GM10248 (cell line): ENCODE measurements around the gene TXLNA.

Experiments used
- CTCF ChIA-PET: fragments of 300-600 bp; sonication (Branson Sonifier 250); formaldehyde crosslinking; extraction: SDS; loops from one replicate; lab custom pipeline; 2021; ENCODE audit warnings: antibody characterized with exemption; lab: Yijun Ruan, JAX
- POLR2A ChIA-PET: fragments of 350-650 bp; sonication (Branson Sonifier 250); formaldehyde crosslinking; extraction: SDS; loops from one replicate; lab custom pipeline; 2020; ENCODE audit warnings: antibody characterized with exemption; lab: Yijun Ruan, JAX
- DNase-seq: peaks from one replicate; pipeline ENCODE4 v3.0.0; 2012; ENCODE audit errors: extremely low spot score
- TF ChIP-seq, protein P1 (sequence below): IDR thresholded peaks from 2 replicates; pipeline ENCODE4 v1.5.1; 2012; ENCODE audit warnings: mild to moderate bottlenecking, low read depth; ENCODE audit errors: extremely low read depth, missing control alignments, control extremely low read depth

The TXLNA gene

DNA sequence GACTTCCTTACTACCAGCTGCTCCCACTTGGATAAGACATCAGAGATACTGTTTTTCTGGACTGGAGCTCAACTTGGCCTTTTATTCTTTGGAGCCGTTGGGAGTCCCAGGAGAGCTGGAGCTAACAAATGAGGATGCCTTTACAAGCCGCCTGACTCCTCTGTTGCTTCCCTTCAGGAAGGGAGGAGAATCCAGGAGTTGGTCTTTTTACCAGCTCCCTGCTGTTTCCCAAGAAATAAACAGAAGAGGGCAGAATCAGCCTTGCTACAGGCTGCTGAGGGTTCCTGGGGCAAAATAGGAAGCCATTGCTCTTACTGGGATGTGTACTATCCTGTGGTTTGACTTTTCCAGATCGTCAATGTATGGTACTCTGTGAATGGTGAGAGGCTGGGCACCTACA, 44.2 kb downstream of the TXLNA start:
- TF ChIP-seq, protein P1, sequence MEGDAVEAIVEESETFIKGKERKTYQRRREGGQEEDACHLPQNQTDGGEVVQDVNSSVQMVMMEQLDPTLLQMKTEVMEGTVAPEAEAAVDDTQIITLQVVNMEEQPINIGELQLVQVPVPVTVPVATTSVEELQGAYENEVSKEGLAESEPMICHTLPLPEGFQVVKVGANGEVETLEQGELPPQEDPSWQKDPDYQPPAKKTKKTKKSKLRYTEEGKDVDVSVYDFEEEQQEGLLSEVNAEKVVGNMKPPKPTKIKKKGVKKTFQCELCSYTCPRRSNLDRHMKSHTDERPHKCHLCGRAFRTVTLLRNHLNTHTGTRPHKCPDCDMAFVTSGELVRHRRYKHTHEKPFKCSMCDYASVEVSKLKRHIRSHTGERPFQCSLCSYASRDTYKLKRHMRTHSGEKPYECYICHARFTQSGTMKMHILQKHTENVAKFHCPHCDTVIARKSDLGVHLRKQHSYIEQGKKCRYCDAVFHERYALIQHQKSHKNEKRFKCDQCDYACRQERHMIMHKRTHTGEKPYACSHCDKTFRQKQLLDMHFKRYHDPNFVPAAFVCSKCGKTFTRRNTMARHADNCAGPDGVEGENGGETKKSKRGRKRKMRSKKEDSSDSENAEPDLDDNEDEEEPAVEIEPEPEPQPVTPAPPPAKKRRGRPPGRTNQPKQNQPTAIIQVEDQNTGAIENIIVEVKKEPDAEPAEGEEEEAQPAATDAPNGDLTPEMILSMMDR = no peak
- no peak for DNase-seq
- POLR2A ChIA-PET = interaction anchor here (0.9 to 1.1 kb wide), 2 partner anchors 19 to 96 kb away, joined by 3 read pairs; no protein-coding TSS in a partner anchor
- CTCF ChIA-PET = interaction anchor here (1.0 to 1.5 kb wide), 5 partner anchors 12 to 93 kb away, joined by 3 to 6 read pairs (median 3); no protein-coding TSS in a partner anchor

DNA sequence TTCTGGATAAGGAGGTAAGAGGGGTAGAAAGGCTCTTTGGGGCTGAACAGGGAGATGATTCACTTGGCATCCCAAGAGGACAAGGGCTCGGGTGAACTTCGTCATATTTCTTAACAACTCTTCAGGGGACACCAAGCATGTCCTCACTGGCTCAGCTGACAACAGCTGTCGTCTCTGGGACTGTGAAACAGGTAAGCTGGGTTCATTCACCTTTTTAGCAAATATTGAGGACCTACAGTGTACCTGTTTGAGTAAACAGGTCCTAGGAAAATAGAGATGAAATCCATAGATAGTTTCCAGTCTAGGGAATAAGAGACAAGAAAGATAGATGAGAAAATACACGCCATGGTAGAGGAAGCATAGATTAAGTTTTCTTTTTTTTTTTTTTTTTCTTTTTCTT, 44.8 kb downstream of the TXLNA start:
- TF ChIP-seq, protein P1 = no peak
- ChIA-PET CTCF (interaction anchor here (0.8 to 1.4 kb wide), 4 partner anchors 9 to 26 kb away, joined by 3 to 4 read pairs (median 3); no protein-coding TSS in a partner anchor), POLR2A (interaction anchor here (0.6 kb wide), 1 partner anchor 52 kb away, joined by 3 read pairs; no protein-coding TSS in a partner anchor)
- DNase-seq = no peak

DNA sequence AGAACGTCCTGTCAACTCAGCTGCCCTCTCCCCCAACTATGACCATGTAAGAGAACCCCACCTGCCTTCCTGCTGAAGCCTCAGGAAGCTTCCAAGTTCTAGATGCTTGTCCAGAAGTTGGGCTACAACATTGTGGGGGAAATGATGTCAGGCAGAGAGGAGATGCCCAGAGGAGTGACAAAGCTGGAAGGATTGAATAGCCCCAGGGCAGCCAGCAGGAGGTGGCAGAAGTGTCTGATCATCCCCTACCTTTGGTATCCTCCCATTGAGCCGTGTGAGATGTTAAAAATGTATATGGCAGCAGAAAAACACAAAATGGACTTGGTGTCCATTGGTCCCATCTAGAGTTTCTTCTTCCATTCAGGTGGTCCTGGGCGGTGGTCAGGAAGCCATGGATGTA, 49.3 kb downstream of the TXLNA start:
- DNase-seq = no peak
- ChIA-PET CTCF (interaction anchor here (1.1 to 5.0 kb wide), 4 partner anchors 12 to 89 kb away, joined by 4 to 25 read pairs (median 18); no protein-coding TSS in a partner anchor), POLR2A (interaction anchor here (1.0 to 1.3 kb wide), 2 partner anchors 105 to 108 kb away, joined by 3 to 4 read pairs; partner anchors contain the start of gene MARCKSL1)
- TF ChIP-seq, protein P1 = no peak

DNA sequence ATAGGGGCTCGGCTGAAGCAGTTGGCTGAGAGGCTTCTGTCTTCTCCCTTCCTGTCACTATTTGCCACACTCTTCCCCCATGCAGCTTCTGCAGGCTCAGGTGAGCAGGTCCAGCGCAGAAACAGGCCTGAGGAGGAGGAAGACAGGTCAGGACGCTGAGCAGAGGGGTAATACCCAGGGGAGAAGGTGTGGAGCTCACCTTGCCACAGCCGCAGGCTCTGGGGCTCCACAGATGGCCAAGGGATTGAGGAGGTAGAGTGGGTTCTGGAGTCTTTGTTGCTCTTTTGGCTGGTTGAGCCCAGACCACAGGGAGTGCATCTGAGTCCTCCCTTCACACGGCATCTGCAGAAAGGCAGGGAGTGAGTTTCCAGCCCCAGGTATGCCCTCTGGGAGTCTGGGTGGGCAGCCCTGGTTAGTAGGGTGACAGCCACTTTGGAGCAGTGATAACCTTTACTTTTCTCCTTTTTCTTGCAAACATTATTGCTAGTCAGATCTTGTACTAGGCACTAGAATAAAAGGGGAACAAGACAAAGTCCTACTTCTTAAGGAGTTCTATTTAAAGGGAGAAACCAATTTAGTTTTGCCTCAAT, 52.5 kb downstream of the TXLNA start:
- DNase-seq = no peak
- TF ChIP-seq, protein P1 = no peak
- ChIA-PET POLR2A (interaction anchor here (0.5 to 1.2 kb wide), 3 partner anchors 9 to 124 kb away, joined by 3 to 6 read pairs (median 5); partner anchors contain the start of gene KPNA6), CTCF (interaction anchor here (0.7 to 5.0 kb wide), 7 partner anchors 9 to 169 kb away, joined by 3 to 22 read pairs (median 5); no protein-coding TSS in a partner anchor)

DNA sequence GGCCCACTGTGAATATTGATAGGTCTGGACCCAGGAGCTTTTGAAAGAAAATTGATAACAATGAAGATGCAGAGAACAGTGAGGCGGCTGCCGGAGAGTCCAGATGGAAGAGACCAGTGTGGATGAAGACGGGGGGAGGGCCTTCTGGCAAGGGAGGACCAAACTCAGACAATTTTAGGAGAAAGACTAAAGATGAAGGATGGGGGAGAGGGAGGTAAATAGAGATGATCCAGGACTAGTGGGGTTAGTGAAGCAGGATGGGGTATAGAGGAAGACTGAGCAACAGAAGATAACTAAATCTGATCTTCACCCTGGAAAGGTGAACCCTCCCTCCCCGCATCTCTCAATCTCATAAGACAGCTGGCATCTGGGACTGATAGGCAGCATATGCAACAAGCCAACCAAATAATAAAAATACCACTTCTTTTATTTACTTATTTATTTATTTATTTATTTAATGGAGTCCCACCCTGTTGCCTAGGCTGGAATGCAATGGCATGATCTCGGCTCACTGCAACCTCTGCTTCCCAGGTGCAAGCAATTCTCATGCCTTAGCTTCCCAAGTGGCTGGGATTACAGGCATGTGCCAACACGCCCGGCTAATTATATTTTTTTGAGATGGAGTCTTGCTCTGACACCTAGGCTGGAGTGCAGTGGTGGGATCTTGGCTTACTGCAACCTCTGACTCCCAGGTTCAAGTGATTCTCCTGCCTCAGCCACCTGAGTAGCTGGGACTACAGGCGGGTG, 53.3 kb downstream of the TXLNA start:
- CTCF ChIA-PET = interaction anchor here (1.7 to 2.5 kb wide), 3 partner anchors 15 to 168 kb away, joined by 4 to 12 read pairs (median 7); no protein-coding TSS in a partner anchor
- DNase-seq = no peak
- POLR2A ChIA-PET = interaction anchor here (1.2 kb wide), 1 partner anchor 8 kb away, joined by 3 read pairs; no protein-coding TSS in a partner anchor
- TF ChIP-seq, protein P1 = no peak

DNA sequence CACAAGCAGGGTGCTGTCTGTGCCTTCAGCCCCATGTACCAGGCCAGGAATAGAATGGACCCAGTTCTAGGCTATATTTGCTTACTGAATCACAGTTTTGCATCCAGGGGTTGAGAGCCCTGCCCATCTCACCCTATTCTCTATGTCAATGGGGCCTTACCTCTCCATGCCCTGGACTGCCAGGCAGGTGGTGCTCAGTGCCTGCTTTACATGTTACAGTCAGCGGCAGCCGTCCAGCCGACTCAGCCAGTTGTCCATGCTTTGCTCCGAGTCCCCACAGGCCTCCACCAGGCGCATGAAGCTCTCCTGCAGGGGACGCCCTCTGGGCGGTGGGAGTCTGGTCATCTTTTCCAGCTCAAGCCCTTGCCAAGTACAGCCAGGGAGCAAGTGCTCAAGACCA, 55.3 kb downstream of the TXLNA start:
- POLR2A ChIA-PET = interaction anchor here (2.1 kb wide), 1 partner anchor 101 kb away, joined by 6 read pairs; the partner anchor contains the start of gene MARCKSL1

More for the DNA sequence above, 55.3 kb downstream of the TXLNA start:
- DNase-seq = no peak
- CTCF ChIA-PET = interaction anchor here (1.1 to 10.0 kb wide), 3 partner anchors 17 to 81 kb away, joined by 3 to 104 read pairs (median 13); partner anchors contain the start of genes FAM167B and LCK
- TF ChIP-seq, protein P1 = no peak
